ENCODE data around the gene DNAJA1.

The DNAJA1 gene

GRCh38 chr9:33051144-33051543, 26.1 kb downstream of the DNAJA1 start:
- DNase-seq (ENCODE audit: low spot score): no peak
- H3K27ac ChIP-seq: no peak overlapping the region
- no peak for TF ChIP-seq CTCF (IDR thresholded peaks at IDR 0.05)
- no peak overlapping the region for H3K4me3 ChIP-seq

- no peak overlapping the region for H3K27ac ChIP-seq
These were observed 40.3 kb downstream of the DNAJA1 start for GRCh38 chr9:33065157-33066076.

GRCh38 chr9:33068991-33069390, 43.9 kb downstream of the DNAJA1 start:
- H3K27ac ChIP-seq: peak overlapping the region in 1 of 2 donors; percentile 60
- no peak for DNase-seq (ENCODE audit: low spot score)
- no peak overlapping the region for H3K4me3 ChIP-seq
- TF ChIP-seq CTCF (IDR thresholded peaks at IDR 0.05): no peak

More at GRCh38 chr9:33065157-33066076, 40.3 kb downstream of the DNAJA1 start:
- no peak overlapping the region for H3K4me3 ChIP-seq
- no peak for TF ChIP-seq CTCF (IDR thresholded peaks at IDR 0.05)
- no peak for DNase-seq (ENCODE audit: low spot score)

- Histone ChIP-seq H3K27ac (peak within 1 kb of the TSS; percentile 91 to 98), H3K4me3 (peak within 1 kb of the TSS; percentile 96)
- no peak for TF ChIP-seq CTCF (IDR thresholded peaks at IDR 0.05)
- DNase-seq (ENCODE audit: low spot score): peak; percentile 98
These were observed 51.3 kb downstream of the DNAJA1 start, which contains the start of gene SMU1 for GRCh38 chr9:33076046-33077004. Gene SMU1, minus strand, starts transcription at chr9:33076674. Its CDS starts 66 bp downstream, at chr9:33076608.

- TF ChIP-seq CTCF (IDR thresholded peaks at IDR 0.05): no peak
- no peak for DNase-seq (ENCODE audit: low spot score)
- H3K27ac ChIP-seq: no peak overlapping the region
- no peak overlapping the region for H3K4me3 ChIP-seq
These were observed 55.5 kb downstream of the DNAJA1 start for GRCh38 chr9:33080534-33080933.

- H3K4me3 ChIP-seq: no peak overlapping the region
- peak overlapping the region in 1 of 2 donors; percentile 30 for H3K27ac ChIP-seq
- DNase-seq (ENCODE audit: low spot score): no peak
- peak; percentile 48 for TF ChIP-seq CTCF (IDR thresholded peaks at IDR 0.05)
These were observed 56.2 kb downstream of the DNAJA1 start for GRCh38 chr9:33081128-33081851.

All from coronary artery (tissue), 2 donors.